Esophagus squamous epithelium (tissue), 4 donors: ENCODE results near the gene CNRIP1.

Experiments used
- POLR2A ChIP-seq, 4 donors: fragments of 450-650 bp; IDR thresholded peaks; one replicate each; pipeline ENCODE4 v1.6.1; 2017; ENCODE audit warnings: antibody characterized with exemption in 4 of 4, mild to moderate bottlenecking in 4 of 4, moderate library complexity in 3 of 4
- TF ChIP-seq, protein P1 (sequence below), 6 experiments: fragments of 450-650 bp in 4 of 6; fragments of 200-600 bp in 2 of 6; sonication (generic) in 2 of 6; IDR thresholded peaks; one replicate each; pipeline ENCODE4 v1.5.1; 2016 to 2019; ENCODE audit warnings: antibody characterized with exemption in 6 of 6, mild to moderate bottlenecking in 4 of 6, moderate library complexity in 4 of 6

DNA sequence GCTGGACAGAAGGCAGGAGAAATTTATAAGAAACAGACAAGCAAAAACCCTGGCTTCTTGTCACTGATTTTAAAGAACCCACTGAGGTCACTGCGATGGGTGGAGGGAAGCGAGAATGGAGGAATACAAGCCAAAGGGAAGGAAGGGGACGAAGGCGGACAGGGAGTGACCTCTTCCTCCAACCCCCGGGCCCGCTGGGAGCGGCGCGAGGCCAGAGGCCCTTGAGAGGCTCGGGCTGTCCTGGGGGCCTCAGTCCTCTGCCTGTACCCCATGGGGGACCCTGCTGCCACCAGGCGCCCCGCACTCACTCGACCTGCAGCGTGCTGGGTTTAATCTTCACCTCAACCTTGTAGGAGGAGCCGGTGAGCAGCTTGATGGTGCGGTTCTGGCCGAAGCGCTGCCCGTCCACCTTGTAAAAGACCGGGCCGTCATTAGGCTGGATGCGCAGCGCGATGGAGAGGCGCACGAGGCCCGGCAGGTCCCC is 793 bp downstream of the CNRIP1 start:
- no peak for TF ChIP-seq POLR2A (IDR thresholded peaks at IDR 0.05)
- TF ChIP-seq, protein P1, sequence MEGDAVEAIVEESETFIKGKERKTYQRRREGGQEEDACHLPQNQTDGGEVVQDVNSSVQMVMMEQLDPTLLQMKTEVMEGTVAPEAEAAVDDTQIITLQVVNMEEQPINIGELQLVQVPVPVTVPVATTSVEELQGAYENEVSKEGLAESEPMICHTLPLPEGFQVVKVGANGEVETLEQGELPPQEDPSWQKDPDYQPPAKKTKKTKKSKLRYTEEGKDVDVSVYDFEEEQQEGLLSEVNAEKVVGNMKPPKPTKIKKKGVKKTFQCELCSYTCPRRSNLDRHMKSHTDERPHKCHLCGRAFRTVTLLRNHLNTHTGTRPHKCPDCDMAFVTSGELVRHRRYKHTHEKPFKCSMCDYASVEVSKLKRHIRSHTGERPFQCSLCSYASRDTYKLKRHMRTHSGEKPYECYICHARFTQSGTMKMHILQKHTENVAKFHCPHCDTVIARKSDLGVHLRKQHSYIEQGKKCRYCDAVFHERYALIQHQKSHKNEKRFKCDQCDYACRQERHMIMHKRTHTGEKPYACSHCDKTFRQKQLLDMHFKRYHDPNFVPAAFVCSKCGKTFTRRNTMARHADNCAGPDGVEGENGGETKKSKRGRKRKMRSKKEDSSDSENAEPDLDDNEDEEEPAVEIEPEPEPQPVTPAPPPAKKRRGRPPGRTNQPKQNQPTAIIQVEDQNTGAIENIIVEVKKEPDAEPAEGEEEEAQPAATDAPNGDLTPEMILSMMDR (IDR thresholded peaks at IDR 0.05) = no peak
